MCF 10A (cell line): ENCODE measurements around the gene TBX10. TPM values are rescaled to one million over a fixed set of nuclear protein-coding genes. Genes with fewer than 3 reads are reported as not detected.

ENCODE experiments used
- BruUV-seq: library from RNA; stranded (reverse); fragments of 400-500 nt; replicated peaks from 2 replicates; lab custom pipeline; 2021; lab: Mats Ljungman, UMichigan
- CTCF ChIA-PET: fragments of 300-600 bp; sonication (Branson Sonifier 250); formaldehyde crosslinking; extraction: SDS; loops from one replicate; lab custom pipeline; 2021; ENCODE audit warnings: antibody characterized with exemption, inconsistent platforms; lab: Yijun Ruan, JAX
- POLR2A ChIA-PET: fragments of 300-600, 350-650 bp; sonication (Branson Sonifier 250); formaldehyde crosslinking; extraction: SDS; loops from one replicate; lab custom pipeline; 2020; ENCODE audit warnings: antibody characterized with exemption, inconsistent platforms; lab: Yijun Ruan, JAX
- DNase-seq: peaks from one replicate; pipeline ENCODE4 v3.0.0-alpha.2; 2018; ENCODE audit not compliant: unreplicated experiment
- H3K27ac Mint-ChIP-seq: one replicate; pipeline ENCODE4 v1.8.0; 2022; ENCODE audit warnings: mild to moderate bottlenecking, low read depth, mixed read lengths; ENCODE audit not compliant: unreplicated experiment
- H3K27me3 Mint-ChIP-seq: one replicate; pipeline ENCODE4 v1.8.0; 2022; ENCODE audit warnings: mixed read lengths; ENCODE audit not compliant: insufficient read depth, unreplicated experiment
- H3K36me3 Mint-ChIP-seq: one replicate; pipeline ENCODE4 v1.8.0; 2022; ENCODE audit warnings: mild to moderate bottlenecking, moderate library complexity, mixed read lengths; ENCODE audit not compliant: insufficient read depth, unreplicated experiment
- H3K4me1 Mint-ChIP-seq: one replicate; pipeline ENCODE4 v1.8.0; 2022; ENCODE audit warnings: mixed read lengths; ENCODE audit not compliant: insufficient read depth, unreplicated experiment
- H3K4me3 Mint-ChIP-seq: one replicate; pipeline ENCODE4 v1.8.0; 2022; ENCODE audit warnings: mild to moderate bottlenecking, moderate library complexity, mixed read lengths; ENCODE audit not compliant: unreplicated experiment
- H3K9me3 Mint-ChIP-seq: one replicate; pipeline ENCODE4 v1.8.0; 2022; ENCODE audit warnings: mixed read lengths; ENCODE audit not compliant: unreplicated experiment
- CTCF ChIP-seq: fragments of 200-600 bp; IDR thresholded peaks from one replicate; pipeline ENCODE4 v1.8.0; 2022; ENCODE audit warnings: antibody characterized with exemption, mild to moderate bottlenecking; ENCODE audit not compliant: unreplicated experiment
- intact Hi-C: fragments of 100-400 bp; cut with micrococcal nuclease; formaldehyde crosslinking; loops from 2 replicates; pipeline ENCODE4 v1.14.1; 2022
- total RNA-seq: library from RNA; stranded (reverse); gene quantifications from 2 replicates; pipeline ENCODE4 v1.2.3, GENCODE V29; 2022

TBX10 gene
- total RNA-seq, 1 experiment from 2014 or later, result not detected

- Mint-ChIP-seq H3K4me3 (peak overlapping the region; percentile 84), H3K9me3 (no peaks in the 10 kb centered on the region), H3K27me3 (peaks cover 18% of the 10 kb centered on the region), H3K27ac (peak overlapping the region; percentile 94), H3K4me1 (peaks cover 49% of the 10 kb centered on the region), H3K36me3 (peaks cover 44% of the 10 kb centered on the region)
- no TSS peak for BruUV-seq
- no peak for TF ChIP-seq CTCF
- ChIA-PET CTCF (interaction anchor here (0.5 to 5.2 kb wide), 6 partner anchors 9 to 334 kb away, joined by 3 to 34 read pairs (median 4); no protein-coding TSS in a partner anchor), POLR2A (interaction anchor here (0.6 to 4.4 kb wide), 20 partner anchors 9 to 1725 kb away, joined by 3 to 70 read pairs (median 6); partner anchors contain the start of genes NUDT8, PITPNM1, POLD4 and PPP1CA)
- DNase-seq, result no peak
- intact Hi-C loops, result loop anchor here (5.0 kb wide), 1 partner anchor 75 kb away; the partner anchor contains the start of genes CDK2AP2 and PITPNM1
Observed at GRCh38 chr11:67582011-67582410, 57.6 kb downstream of the TBX10 start.

- BruUV-seq, result no TSS peak
- POLR2A ChIA-PET, result interaction anchor here (1.1 to 4.4 kb wide), 8 partner anchors 13 to 756 kb away, joined by 3 to 70 read pairs (median 4); partner anchors contain the start of genes POLD4 and TMEM134
- no peak overlapping the region for H3K27ac Mint-ChIP-seq
- H3K4me1 Mint-ChIP-seq, result peaks cover 45% of the 10 kb centered on the region
- TF ChIP-seq CTCF, result no peak
- intact Hi-C loops, result loop anchor here (5.0 kb wide), 1 partner anchor 74 kb away; the partner anchor contains the start of genes CDK2AP2 and PITPNM1
- H3K36me3 Mint-ChIP-seq, result peaks cover 39% of the 10 kb centered on the region
- no peak for DNase-seq
- H3K27me3 Mint-ChIP-seq, result peaks cover 18% of the 10 kb centered on the region
- CTCF ChIA-PET, result interaction anchor here (0.5 to 5.2 kb wide), 2 partner anchors 9 to 334 kb away, joined by 3 to 34 read pairs; no protein-coding TSS in a partner anchor
- no peak overlapping the region for H3K4me3 Mint-ChIP-seq
- H3K9me3 Mint-ChIP-seq, result no peaks in the 10 kb centered on the region
Observed at GRCh38 chr11:67581469-67581868, 58.1 kb downstream of the TBX10 start.

Other genes with a start within 250 kb of the TBX10 start
- 9.9 and 18.3 TPM in 2 replicates for gene RAD9A, start 247.8 kb downstream of the TBX10 start, total RNA-seq
- 123 and 143 TPM in 2 replicates for gene PPP1CA, start 237.9 kb downstream of the TBX10 start, total RNA-seq
- gene TBC1D10C, start 235.7 kb downstream of the TBX10 start, total RNA-seq, result not detected in 2 replicates
- 0.07 TPM in 1 of 2 replicates, not detected in the other for gene CARNS1, start 224.1 kb downstream of the TBX10 start, total RNA-seq
- 49.8 and 60.1 TPM in 2 replicates for gene RPS6KB2, start 211.3 kb downstream of the TBX10 start, total RNA-seq
- gene PTPRCAP, start 202.1 kb downstream of the TBX10 start, total RNA-seq, result 0.54 and 0.86 TPM in 2 replicates
- 44.9 and 59.8 TPM in 2 replicates for gene CORO1B, start 196.3 kb downstream of the TBX10 start, total RNA-seq
- gene GPR152, start 187.0 kb downstream of the TBX10 start, total RNA-seq, result not detected in 2 replicates
- not detected in 2 replicates for gene CABP4, start 184.4 kb downstream of the TBX10 start, total RNA-seq
- 49.7 and 50.1 TPM in 2 replicates for gene TMEM134, start 170.5 kb downstream of the TBX10 start, total RNA-seq
- 28.7 and 30.5 TPM in 2 replicates for gene AIP, start 156.7 kb downstream of the TBX10 start, total RNA-seq
- 38.7 and 51.0 TPM in 2 replicates for gene PITPNM1, start 134.4 kb downstream of the TBX10 start, total RNA-seq
- 93.7 and 136 TPM in 2 replicates for gene CDK2AP2, start 131.6 kb downstream of the TBX10 start, total RNA-seq
- gene CABP2, start 116.3 kb downstream of the TBX10 start, total RNA-seq, result not detected in 2 replicates
- 1,641 and 1,733 TPM in 2 replicates for gene GSTP1, start 56.0 kb downstream of the TBX10 start, total RNA-seq
- gene NDUFV1, start 32.8 kb downstream of the TBX10 start, total RNA-seq, result 158 and 223 TPM in 2 replicates
- 3.6 and 6.9 TPM in 2 replicates for gene NUDT8, start 9.8 kb downstream of the TBX10 start, total RNA-seq
- gene ACY3, start 11.0 kb upstream of the TBX10 start, total RNA-seq, result not detected in 2 replicates
- gene ALDH3B2, start 34.9 kb upstream of the TBX10 start, total RNA-seq, result not detected in 2 replicates